Measurements from ENCODE around the gene ERCC5.

The ERCC5 gene

DNA sequence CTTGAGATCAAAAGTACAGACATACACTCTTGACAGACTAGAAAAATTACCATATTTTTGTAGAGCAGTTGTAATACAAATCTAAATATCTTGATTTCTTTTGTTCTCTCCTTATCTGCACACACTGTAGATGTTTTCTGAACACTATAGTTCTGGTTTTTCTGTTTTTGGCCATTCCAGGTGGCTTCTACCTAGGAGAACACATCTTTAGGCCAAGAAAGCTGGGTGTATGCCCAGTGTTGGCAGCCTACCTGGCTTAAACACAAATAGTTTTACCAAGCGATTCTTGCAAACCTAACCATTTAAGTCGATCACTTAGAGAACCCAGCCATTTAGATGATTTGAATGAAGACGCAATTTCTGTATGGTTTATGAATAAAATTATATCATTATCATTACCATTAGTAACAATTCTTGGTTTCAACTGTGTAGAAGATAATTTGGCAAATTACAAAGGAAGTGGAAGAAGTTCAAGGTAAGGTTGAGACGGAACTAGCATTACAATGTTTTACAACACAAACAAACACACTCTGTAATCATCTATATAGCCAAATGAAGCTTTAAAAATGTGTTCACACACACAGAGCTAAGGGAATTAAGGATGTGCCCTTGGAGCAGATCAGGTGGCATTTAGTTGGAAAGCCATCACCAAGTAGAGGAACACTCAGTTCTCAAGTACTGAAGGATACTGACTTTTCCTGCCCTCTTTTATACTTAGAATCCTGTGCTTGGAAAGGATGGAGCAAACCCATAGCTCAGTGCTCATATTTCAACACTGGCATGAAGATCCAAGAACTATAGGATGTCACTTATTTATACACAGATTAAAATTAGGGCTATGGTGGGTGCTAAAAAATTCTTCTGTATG is 36.2 kb downstream of the ERCC5 start:
- Mint-ChIP-seq H3K36me3 (peaks cover 2% of the 10 kb centered on the region), H3K4me3 (no peak overlapping the region), H3K4me1 (no peaks in the 10 kb centered on the region), H3K9me3 (no peaks in the 10 kb centered on the region), H3K27ac (no peak overlapping the region), H3K27me3 (no peaks in the 10 kb centered on the region)
- CTCF ChIA-PET = interaction anchor here (0.8 to 2.6 kb wide), 2 partner anchors 11 to 12 kb away, joined by 3 to 14 read pairs; no protein-coding TSS in a partner anchor
- no peak for DNase-seq

DNA sequence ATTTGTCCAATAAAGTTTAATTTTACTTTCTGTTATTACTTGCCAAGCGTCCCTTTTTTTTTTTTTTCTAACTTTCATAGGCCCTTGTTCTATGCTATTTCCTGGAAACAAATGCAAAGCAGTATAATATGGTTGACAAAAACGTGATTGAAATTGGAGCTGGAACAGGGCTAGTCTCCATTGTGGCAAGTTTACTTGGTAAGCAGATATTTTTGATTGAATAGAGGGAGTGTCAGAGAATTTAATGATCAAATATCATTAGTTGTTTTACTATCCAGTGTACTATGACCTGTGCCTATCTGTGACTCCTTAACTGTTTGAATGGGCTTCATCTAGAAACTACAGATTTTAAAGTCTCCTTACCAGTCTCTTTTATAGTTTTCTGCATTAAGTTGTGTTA is 46.7 kb downstream of the ERCC5 start:
- no peak for DNase-seq
- CTCF ChIA-PET = no interaction called here
- H3K27me3 Mint-ChIP-seq = no peaks in the 10 kb centered on the region

DNA sequence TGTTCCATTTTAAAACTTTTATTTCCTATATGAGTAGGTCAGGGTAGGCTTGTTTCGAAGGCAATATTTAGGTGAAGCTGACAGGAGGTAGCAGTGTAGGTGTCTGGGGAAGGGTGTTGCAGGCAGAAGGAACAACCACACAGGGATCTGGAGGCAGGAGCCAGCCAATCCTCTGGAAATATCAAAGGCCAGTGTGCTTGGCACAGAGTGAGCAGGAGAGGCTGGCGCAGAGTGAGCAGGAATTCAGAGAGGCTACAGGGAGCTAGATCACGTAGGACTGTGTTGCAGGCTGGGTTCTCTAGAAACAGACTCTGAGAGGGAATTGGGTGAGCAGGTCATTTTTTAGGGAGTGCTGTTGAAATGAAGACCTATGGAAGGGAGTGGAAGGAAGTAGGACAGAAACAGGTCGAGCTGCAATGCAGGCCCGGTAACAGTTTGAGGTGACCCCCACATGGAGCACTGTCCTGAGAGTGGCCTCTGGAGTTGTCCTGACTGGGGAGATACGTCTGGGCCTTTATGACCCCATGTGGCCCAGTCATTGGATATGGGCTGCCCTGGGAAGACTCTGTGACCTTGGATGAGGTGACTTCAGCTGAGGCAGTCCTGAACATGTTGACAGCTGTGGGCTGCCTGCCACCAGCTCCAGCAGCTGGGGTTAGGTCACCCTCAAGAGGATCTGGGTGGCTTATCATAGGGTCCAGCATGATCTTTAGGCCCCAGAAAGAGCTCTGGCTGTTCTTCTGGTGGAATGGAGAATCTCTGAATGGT is 51.7 kb downstream of the ERCC5 start:
- DNase-seq = no peak
- CTCF ChIA-PET = no interaction called here
- Mint-ChIP-seq H3K9me3 (no peaks in the 10 kb centered on the region), H3K27ac (no peak overlapping the region), H3K4me1 (no peaks in the 10 kb centered on the region), H3K27me3 (no peaks in the 10 kb centered on the region), H3K36me3 (no peaks in the 10 kb centered on the region), H3K4me3 (no peak overlapping the region)

More for the DNA sequence above, 46.7 kb downstream of the ERCC5 start:
- H3K27ac Mint-ChIP-seq = no peak overlapping the region
- H3K4me1 Mint-ChIP-seq = no peaks in the 10 kb centered on the region
- H3K4me3 Mint-ChIP-seq = no peak overlapping the region
- H3K36me3 Mint-ChIP-seq = no peaks in the 10 kb centered on the region
- H3K9me3 Mint-ChIP-seq = no peaks in the 10 kb centered on the region

DNA sequence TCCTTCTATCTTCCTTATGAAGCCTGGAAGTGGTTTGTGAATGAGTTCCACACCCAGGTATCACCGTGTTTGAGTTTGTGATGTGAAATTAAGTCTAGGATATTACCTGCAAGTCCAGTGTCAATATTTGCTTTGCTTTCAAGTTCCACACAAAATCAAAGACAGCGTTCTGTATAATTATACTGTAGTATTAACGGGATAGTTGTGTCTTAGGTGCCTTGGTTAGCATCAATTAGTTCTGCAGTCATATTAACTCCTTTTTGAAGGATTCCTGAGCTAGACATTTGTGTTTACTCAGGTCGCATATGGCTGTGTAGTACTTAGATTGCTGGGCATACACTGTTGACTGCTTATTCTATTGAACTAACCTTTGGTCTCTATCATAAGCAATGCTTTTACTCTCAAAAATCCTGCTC is 54.4 kb downstream of the ERCC5 start:
- CTCF ChIA-PET = no interaction called here
- no peaks in the 10 kb centered on the region for H3K27me3 Mint-ChIP-seq
- H3K27ac Mint-ChIP-seq = no peak overlapping the region
- no peaks in the 10 kb centered on the region for H3K36me3 Mint-ChIP-seq
- no peak overlapping the region for H3K4me3 Mint-ChIP-seq
- no peaks in the 10 kb centered on the region for H3K4me1 Mint-ChIP-seq
- DNase-seq = no peak
- H3K9me3 Mint-ChIP-seq = no peaks in the 10 kb centered on the region

DNA sequence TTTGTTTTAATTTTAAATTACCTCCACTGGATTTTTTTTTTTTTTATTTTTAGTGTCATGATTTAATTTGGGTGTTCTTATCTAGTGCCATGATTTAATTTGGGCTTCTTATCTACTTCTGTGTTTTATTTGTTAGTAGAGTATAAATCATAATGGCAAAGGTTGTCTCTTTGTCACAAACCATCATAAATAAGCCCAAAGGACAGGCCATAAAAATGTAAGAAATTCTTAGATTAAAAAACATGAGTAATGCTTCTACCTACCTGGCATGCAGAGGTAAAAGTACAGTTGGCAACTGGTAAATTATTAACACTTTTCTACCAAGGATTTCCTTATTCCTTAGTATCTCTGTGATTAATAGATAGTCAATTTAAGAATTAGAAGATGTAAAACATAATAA is 55.2 kb downstream of the ERCC5 start:
- H3K4me1 Mint-ChIP-seq = no peaks in the 10 kb centered on the region
- H3K36me3 Mint-ChIP-seq = no peaks in the 10 kb centered on the region
- no peaks in the 10 kb centered on the region for H3K27me3 Mint-ChIP-seq
- no peaks in the 10 kb centered on the region for H3K9me3 Mint-ChIP-seq
- CTCF ChIA-PET = no interaction called here
- H3K27ac Mint-ChIP-seq = no peak overlapping the region
- no peak for DNase-seq
- H3K4me3 Mint-ChIP-seq = no peak overlapping the region

DNA sequence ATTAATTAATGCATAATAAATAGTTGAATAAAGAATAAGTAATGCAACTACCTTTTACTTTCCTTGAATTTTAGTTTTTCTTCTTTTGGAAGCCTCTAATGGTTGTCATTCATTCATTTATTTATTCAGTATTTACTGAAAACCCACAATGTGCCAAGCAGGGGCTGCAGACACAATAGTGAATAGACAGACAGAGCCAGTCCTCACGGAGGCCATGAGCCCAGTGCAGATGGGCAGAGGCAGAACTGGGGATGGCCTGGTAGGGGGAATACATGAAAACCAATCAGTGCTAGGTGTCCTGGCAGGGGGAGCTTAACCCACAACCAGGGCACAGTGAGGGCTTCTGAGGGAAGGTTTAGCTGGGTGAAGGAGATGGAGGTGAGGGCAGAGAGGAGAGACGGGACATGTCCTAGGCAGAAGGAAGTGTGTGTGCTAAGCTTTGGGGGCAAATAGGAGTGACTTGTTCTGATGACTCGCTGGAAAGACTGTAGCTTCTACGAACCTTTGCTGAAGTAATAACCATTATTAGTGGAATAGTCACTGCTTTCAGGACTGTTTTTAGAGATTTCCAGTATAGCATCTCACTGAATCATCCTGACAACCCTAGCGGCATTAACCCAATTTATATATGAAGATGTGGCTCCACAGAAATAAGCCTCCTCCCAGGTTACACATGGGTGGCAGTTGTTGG is 55.9 kb downstream of the ERCC5 start:
- Mint-ChIP-seq H3K27ac (no peak overlapping the region), H3K27me3 (no peaks in the 10 kb centered on the region), H3K36me3 (no peaks in the 10 kb centered on the region), H3K4me1 (no peaks in the 10 kb centered on the region), H3K9me3 (no peaks in the 10 kb centered on the region), H3K4me3 (no peak overlapping the region)
- CTCF ChIA-PET = interaction anchor here (0.7 kb wide), 1 partner anchor 16 kb away, joined by 3 read pairs; no protein-coding TSS in a partner anchor
- DNase-seq = no peak

DNA sequence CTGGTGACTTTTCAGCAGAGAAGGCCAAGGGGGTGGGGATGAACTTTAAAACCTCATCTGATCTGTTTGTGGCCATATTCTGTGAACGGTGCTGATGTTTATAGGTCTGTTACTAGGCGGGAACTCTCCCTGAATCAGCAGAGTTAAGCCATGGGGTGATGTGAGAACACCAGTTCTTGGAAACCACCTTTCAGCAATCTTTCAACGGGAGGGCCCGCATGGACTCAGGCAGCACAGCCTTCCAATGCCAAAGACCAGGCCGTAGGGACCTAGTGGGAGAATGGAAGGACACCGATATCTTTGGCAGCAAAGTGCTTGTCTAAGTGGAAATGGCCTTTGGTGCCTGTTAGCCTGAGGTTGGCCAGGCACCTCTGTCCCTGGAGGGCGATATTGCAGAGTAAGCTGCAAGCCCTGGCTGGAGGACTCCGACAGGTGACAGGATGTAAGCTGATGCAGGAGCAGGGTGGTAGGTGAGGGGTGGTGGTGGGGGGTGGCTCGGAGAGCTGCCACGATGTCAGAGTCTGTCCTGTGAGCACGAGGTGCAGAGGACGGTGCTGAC is 57.0 kb downstream of the ERCC5 start:
- CTCF ChIA-PET = no interaction called here
- H3K27ac Mint-ChIP-seq = no peak overlapping the region
- no peaks in the 10 kb centered on the region for H3K36me3 Mint-ChIP-seq
- H3K4me1 Mint-ChIP-seq = no peaks in the 10 kb centered on the region
- no peak for DNase-seq
- no peaks in the 10 kb centered on the region for H3K27me3 Mint-ChIP-seq
- no peaks in the 10 kb centered on the region for H3K9me3 Mint-ChIP-seq
- no peak overlapping the region for H3K4me3 Mint-ChIP-seq

DNA sequence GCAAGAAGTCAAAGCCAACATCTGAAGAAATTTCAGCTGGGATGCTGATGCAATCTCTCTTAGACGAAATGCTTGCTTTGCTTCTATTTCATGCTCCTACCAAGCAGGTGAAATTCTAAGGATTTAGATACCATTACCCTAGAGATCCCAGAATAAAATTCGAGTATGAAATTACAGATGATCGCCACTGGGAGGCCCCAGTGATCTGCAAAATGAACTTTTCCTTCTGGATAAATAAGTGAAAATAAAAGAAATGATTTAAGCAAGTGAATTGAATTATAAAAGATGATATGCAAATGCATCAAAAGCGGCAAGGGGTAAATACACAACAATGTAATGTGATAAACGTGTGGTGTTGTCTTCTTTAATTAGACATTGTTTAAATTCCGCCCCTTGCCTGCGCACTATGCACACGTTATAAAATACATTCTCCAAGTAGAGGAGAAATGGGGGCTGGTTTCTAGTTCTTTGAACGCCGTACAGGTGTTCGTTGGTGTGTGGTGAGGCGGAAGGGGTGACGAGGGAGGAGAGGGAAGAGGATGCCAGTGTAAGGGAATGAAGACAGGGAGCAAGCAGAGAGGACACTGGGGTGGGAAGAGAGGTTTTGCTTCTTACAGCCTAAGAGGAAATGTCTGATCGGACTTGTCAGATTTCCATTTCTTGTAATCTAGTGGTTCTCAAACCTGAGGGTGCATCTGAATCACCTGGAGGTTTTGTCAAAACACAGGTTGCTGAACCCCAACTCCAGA is 58.0 kb downstream of the ERCC5 start:
- Mint-ChIP-seq H3K36me3 (no peaks in the 10 kb centered on the region), H3K4me3 (no peak overlapping the region), H3K27ac (no peak overlapping the region), H3K27me3 (peaks cover 3% of the 10 kb centered on the region), H3K4me1 (no peaks in the 10 kb centered on the region), H3K9me3 (no peaks in the 10 kb centered on the region)
- CTCF ChIA-PET = no interaction called here
- DNase-seq = no peak

DNA sequence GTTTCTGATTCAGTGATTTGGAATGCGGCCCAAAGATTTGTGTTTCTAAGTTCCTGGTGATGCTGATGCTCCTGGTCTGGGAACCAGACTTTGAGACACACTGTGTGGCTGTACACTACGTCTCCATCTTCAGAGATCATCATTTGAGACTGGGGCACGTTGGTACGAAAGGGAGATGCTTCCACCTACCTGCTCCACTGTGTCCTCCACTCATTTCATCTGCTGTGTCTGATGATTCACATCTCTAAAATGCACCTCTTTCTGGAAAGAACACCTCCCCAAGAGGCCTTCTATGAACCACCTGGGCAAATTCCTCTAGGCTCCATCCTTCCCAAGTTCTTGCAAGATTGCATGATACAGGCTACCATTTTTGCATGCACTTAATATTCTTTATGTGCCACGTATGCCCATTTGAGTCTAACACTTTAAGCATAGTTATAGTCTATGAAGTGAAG is 58.6 kb downstream of the ERCC5 start:
- peaks cover 3% of the 10 kb centered on the region for H3K27me3 Mint-ChIP-seq
- H3K36me3 Mint-ChIP-seq = no peaks in the 10 kb centered on the region
- no peaks in the 10 kb centered on the region for H3K9me3 Mint-ChIP-seq
- CTCF ChIA-PET = interaction anchor here (0.7 to 0.9 kb wide), 2 partner anchors 34 to 1289 kb away, joined by 4 read pairs; no protein-coding TSS in a partner anchor
- no peak overlapping the region for H3K4me3 Mint-ChIP-seq
- no peak for DNase-seq
- H3K27ac Mint-ChIP-seq = no peak overlapping the region
- H3K4me1 Mint-ChIP-seq = no peaks in the 10 kb centered on the region

DNA sequence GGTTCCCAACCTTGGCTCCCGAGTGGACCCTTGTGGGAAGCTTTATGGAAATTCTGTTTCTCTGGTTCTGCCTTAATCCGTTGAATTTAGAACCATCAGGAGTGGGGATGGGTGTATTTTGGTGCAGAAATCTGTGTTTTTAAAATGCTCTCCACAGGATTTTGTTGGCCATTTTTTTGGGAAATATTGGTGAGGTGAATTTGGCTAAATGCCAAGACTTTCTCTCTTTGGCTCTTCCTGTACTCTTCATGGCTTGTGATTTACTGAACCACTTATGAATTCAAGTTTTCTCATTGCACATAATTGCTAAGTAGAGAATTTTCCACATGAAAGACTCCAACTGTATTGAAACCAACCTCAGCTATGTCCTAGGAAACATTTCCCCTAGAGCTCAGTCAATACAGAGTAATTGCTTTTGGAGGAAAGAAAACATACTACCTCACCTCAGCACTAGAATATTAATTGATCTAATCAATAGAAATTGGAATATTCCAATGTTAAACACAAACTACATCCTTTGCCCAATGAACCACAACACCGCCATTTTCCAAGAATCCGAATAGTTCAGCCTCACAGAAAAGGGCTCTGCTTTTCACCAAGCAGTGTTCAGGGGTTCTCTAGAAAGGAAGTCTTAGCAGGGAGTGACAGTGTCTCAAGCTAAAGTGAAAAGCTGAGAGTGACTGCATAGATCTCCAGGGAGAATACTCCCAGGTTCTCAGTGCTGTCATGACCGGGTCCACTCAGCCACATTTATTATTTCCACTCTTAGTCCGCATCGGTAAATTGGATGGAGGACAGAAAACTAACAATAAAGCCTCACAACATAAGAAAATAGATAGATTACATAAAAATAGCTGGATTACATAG is 60.3 kb downstream of the ERCC5 start:
- CTCF ChIA-PET = interaction anchor here (1.0 kb wide), 1 partner anchor 36 kb away, joined by 3 read pairs; no protein-coding TSS in a partner anchor
- H3K9me3 Mint-ChIP-seq = no peaks in the 10 kb centered on the region
- no peaks in the 10 kb centered on the region for H3K36me3 Mint-ChIP-seq
- peaks cover 3% of the 10 kb centered on the region for H3K27me3 Mint-ChIP-seq
- no peak for DNase-seq
- H3K4me1 Mint-ChIP-seq = no peaks in the 10 kb centered on the region
- no peak overlapping the region for H3K27ac Mint-ChIP-seq
- no peak overlapping the region for H3K4me3 Mint-ChIP-seq

DNA sequence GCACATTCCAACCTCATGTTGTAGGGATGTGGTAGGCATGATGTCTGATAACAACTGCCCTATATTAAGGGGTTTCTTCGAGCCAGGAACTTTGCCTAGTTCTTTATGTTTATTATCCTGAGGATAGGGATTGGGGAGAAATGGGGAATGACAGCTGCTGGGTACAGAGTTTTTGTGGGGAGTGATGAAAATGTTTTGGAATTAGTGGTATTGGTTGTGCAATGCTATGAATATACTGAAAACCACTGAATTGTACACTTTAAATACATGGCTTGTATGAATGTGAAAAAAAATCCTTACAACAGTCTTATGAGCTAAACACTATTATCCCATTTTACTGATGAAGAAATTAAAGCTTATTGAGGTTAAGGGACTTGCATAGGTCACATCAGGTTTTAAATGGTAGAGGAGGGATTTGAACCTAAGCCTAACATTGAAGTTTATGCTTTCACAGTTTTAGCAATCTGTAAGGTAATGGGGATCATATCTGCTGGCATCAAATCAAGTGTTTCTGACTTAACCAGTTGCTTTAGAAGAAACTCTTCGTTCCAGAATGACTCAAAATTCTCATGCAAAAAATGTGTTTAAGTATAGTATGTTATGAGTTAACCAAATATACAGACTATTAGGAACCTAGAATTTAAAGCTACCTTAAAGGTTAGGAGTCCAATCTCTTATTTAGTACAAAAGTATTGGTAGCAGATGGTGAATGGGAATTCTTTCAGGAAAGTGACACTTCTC is 61.4 kb downstream of the ERCC5 start:
- CTCF ChIA-PET = no interaction called here

DNA sequence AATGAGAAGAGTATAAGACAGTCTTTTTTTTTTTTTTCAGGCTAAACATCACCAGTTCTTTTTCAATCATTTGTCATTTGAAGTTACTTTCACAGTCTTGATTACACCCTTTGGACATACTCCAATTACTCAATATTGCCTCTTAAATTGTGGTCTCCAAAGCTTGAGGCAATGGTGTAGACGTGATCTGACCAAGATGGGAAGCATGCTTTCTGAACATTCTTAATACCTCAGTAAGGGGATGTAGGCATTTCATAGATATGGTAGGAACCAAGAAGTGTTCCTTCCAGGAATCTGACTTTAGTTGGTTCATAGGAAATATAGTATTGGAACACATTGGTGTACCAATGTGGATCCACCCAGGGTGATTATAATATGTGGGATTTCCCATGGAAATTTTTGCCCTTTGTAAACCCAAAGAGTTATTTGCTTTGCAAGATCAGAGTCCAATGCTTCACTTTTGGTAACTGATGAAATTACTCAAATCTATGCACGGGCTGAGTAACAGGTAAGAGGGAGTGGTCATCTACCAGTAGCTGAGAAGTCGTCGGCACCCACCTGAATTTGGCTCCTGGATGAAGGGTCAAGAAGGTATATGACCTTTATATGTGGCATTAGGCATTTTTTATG is 62.2 kb downstream of the ERCC5 start:
- Mint-ChIP-seq H3K9me3 (no peaks in the 10 kb centered on the region), H3K4me1 (no peaks in the 10 kb centered on the region), H3K27ac (no peak overlapping the region), H3K27me3 (peaks cover 7% of the 10 kb centered on the region), H3K36me3 (no peaks in the 10 kb centered on the region), H3K4me3 (no peak overlapping the region)
- CTCF ChIA-PET = no interaction called here
- DNase-seq = no peak

More for the DNA sequence above, 61.4 kb downstream of the ERCC5 start:
- Mint-ChIP-seq H3K36me3 (no peaks in the 10 kb centered on the region), H3K27me3 (peaks cover 3% of the 10 kb centered on the region), H3K9me3 (no peaks in the 10 kb centered on the region), H3K27ac (no peak overlapping the region), H3K4me3 (no peak overlapping the region), H3K4me1 (no peaks in the 10 kb centered on the region)
- no peak for DNase-seq

All from activated naive CD4-positive, alpha-beta T cell treated with anti-CD3 and anti-CD28 coated beads, Interleukin-2, amount 10 ng/mL, durations not matched to agents 7 days and 5 days (primary cell).